Stimulated activated CD4-positive, alpha-beta T cell treated with anti-CD3 and anti-CD28 coated beads, Interleukin-1b, Interleukin-23, amount 100 ng/mL, for 24 hours (primary cell): ENCODE results near the gene TDRD9.
A peak's percentile ranks its signal among the peaks of the same experiment; 100 is the strongest.

ENCODE experiments used
- DNase-seq, 4 experiments: peaks; one replicate each; pipeline ENCODE4 v3.0.0-alpha.2; 2020; ENCODE audit warnings: low read depth in 4 of 4, low spot score in 1 of 4

TDRD9 gene

GRCh38 chr14:104064003-104064402 is 135.7 kb downstream of the TDRD9 start:
- no peak for DNase-seq

- DNase-seq: no peak
Measured at GRCh38 chr14:104066279-104066678, 138.0 kb downstream of the TDRD9 start.

- no peak for DNase-seq
Measured at GRCh38 chr14:104066719-104067295, 138.6 kb downstream of the TDRD9 start.

- DNase-seq: no peak
Measured at GRCh38 chr14:104069541-104069940, 141.3 kb downstream of the TDRD9 start.

- no peak for DNase-seq
Measured at GRCh38 chr14:104072586-104072985, 144.3 kb downstream of the TDRD9 start.

GRCh38 chr14:104073764-104074163 is 145.5 kb downstream of the TDRD9 start:
- no peak for DNase-seq

- DNase-seq: no peak
Measured at GRCh38 chr14:104075530-104076151, 147.4 kb downstream of the TDRD9 start.

- DNase-seq: no peak
Measured at GRCh38 chr14:104076743-104077142, 148.5 kb downstream of the TDRD9 start.

- peak; percentile 62 to 77 (median 73) for DNase-seq
Measured at GRCh38 chr14:104078031-104078455, 149.8 kb downstream of the TDRD9 start.

- no peak for DNase-seq
Measured at GRCh38 chr14:104080376-104081260, 152.4 kb downstream of the TDRD9 start.

GRCh38 chr14:104081261-104081835 is 153.1 kb downstream of the TDRD9 start:
- no peak for DNase-seq

- DNase-seq: no peak
Measured at GRCh38 chr14:104081951-104082464, 153.8 kb downstream of the TDRD9 start.

- DNase-seq: no peak
Measured at GRCh38 chr14:104082807-104083206, 154.6 kb downstream of the TDRD9 start.

GRCh38 chr14:104084251-104085002 is 156.2 kb downstream of the TDRD9 start:
- DNase-seq: no peak

GRCh38 chr14:104085032-104085888 is 157.0 kb downstream of the TDRD9 start, which contains the start of gene ASPG:
TSS of gene ASPG (plus strand) at chr14:104085700. CDS start at chr14:104085771, 71 bp downstream.
- DNase-seq: no peak

GRCh38 chr14:104085889-104086201 is 157.6 kb downstream of the TDRD9 start:
- DNase-seq: no peak

- no peak for DNase-seq
Measured at GRCh38 chr14:104086210-104086660, 158.0 kb downstream of the TDRD9 start.

GRCh38 chr14:104086661-104087461 is 158.6 kb downstream of the TDRD9 start:
- DNase-seq: no peak

- DNase-seq: no peak
Measured at GRCh38 chr14:104087505-104087904, 159.2 kb downstream of the TDRD9 start.
